Mononuclear cell (primary cell): ENCODE measurements around the gene LBX2. TPM values are rescaled to one million over a fixed set of nuclear protein-coding genes. Genes with fewer than 3 reads are reported as not detected.

Experiments
- H3K27me3 ChIP-seq: 2 replicates; pipeline ENCODE4 v1.6.0; 2011; ENCODE audit warnings: low read length, control low read depth; ENCODE audit not compliant: insufficient read depth
- H3K4me1 ChIP-seq: 2 replicates; pipeline ENCODE4 v1.5.1; 2011; ENCODE audit warnings: mild to moderate bottlenecking, low read length, control low read depth; ENCODE audit not compliant: insufficient read depth
- H3K4me3 ChIP-seq: 2 replicates; pipeline ENCODE4 v1.5.1; 2011; ENCODE audit warnings: mild to moderate bottlenecking, low read length, moderate library complexity
- H3K9me3 ChIP-seq: 2 replicates; pipeline ENCODE4 v1.5.1; 2011; ENCODE audit warnings: low read depth, mild to moderate bottlenecking, control low read depth, low read length
- total RNA-seq: library from RNA; depleted of rRNA; stranded (reverse); fragments of >200 nt; gene quantifications from one replicate; pipeline ENCODE4 v1.2.3, GENCODE V29; 2012

The LBX2 gene
- total RNA-seq, 1 donor, result 0.21 TPM

DNA sequence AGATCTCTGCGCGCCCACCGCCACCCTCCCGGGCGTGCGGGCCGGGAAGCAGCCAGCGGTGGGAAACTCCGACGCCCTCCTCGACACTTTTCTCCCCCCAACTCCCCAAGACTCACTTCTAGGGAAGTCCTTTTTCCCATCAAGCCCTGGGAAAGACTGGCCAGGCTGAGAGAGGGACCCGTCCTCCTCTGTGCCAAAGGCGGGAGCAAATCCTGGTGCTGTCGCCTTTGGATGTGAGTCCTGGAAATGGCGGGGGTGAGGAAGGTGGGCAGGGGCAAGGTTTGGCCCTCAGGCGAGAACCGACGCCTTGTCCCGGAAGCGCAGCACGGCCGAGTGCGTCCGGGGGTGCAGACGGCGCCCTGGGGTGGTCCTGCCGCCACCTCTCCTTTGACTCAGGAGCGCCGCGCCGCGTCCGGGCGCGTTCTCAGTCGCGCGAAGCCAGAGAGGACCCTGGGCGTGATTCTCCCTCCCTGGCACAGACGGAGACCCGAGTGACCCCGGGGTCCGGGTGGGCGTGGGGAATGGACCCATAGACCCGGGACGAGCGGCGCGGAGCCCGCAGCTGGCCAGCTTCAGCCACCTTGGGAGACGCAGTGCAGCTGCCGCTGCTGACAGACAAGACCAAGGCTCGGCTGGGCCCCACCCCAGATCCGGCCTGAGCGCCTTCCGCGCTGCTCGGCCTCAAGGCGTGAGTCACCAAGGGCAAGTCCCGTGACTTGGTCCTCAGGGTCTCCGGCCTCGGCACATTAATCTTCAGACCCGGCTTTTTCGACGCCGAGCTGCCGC lies 3.5 kb upstream of the LBX2 start:
- Histone ChIP-seq H3K4me3 (peak overlapping the region; percentile 45), H3K27me3 (peaks cover 57% of the 10 kb centered on the region), H3K4me1 (peaks cover 77% of the 10 kb centered on the region), H3K9me3 (no peaks in the 10 kb centered on the region)

DNA sequence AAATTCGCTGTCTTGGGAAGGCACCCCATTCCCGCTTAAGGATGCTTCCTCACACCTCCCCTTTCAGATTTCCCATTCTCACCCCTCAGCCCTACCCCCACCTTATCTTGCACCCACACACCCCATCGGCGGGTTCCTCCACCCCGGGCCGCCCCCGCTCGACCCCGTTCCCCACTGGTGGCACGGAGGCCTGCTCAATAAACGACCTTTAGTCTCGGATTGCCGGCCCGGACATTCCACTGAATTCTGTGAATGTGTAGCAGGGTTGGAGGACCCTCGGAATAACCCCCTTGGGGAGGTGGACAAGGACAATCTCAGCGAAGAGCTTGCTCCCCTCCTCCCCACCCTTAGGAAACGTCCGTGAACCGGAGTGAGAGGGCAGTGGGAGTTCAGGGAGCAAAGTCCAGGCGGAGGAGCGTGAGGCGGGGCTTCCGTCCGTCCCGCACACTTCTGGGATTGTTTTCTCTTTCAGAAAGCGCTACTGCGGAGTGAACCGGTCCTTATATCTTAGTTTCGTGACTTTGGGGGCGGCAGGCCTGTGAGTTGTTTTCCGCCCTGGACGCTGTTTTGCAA lies 2.8 kb upstream of the LBX2 start:
- Histone ChIP-seq H3K9me3 (no peaks in the 10 kb centered on the region), H3K4me1 (peaks cover 82% of the 10 kb centered on the region), H3K4me3 (peak overlapping the region; percentile 45), H3K27me3 (peaks cover 64% of the 10 kb centered on the region)

DNA sequence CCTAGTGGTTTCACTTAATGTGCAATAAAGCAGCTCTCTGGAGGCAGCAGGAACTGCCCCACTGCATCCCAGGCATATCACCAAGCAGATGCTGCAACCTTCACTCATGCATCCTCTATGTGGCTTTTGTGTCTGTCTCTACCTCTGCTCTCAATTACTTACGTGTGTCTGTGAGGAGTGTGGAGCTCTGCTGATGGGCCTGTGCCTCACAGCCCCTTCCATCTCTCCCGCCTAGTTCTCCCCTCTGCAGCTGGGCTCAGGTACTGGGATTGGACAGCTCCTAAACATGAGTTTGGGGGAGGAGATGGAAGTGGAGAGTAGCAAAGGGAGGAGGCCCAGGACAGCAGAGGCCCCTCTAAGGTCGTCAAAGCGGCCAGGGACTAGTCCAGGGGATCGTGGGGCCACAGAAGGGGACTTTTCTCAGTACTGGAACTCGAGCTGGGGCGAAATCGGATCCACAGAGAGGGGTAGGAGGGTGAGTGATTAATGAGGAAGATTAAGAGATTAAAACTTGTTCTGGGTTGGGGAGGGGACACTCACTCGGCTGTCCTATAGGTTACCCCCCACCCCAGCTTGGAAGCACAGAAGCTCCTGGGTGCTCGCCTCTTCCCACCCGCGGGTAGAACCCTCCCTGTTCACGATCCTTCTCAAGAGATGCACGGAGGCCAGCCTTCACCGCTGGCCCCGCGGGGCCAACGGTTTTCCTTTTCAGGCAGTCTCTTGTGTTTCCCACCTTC lies 2.1 kb upstream of the LBX2 start:
- Histone ChIP-seq H3K4me3 (no peak overlapping the region), H3K4me1 (peaks cover 76% of the 10 kb centered on the region), H3K9me3 (no peaks in the 10 kb centered on the region), H3K27me3 (peaks cover 68% of the 10 kb centered on the region)

GRCh38 chr2:74500578-74500946 lies 1.2 kb upstream of the LBX2 start:
- Histone ChIP-seq H3K4me3 (no peak overlapping the region), H3K27me3 (peaks cover 68% of the 10 kb centered on the region), H3K9me3 (no peaks in the 10 kb centered on the region), H3K4me1 (peaks cover 67% of the 10 kb centered on the region)

DNA sequence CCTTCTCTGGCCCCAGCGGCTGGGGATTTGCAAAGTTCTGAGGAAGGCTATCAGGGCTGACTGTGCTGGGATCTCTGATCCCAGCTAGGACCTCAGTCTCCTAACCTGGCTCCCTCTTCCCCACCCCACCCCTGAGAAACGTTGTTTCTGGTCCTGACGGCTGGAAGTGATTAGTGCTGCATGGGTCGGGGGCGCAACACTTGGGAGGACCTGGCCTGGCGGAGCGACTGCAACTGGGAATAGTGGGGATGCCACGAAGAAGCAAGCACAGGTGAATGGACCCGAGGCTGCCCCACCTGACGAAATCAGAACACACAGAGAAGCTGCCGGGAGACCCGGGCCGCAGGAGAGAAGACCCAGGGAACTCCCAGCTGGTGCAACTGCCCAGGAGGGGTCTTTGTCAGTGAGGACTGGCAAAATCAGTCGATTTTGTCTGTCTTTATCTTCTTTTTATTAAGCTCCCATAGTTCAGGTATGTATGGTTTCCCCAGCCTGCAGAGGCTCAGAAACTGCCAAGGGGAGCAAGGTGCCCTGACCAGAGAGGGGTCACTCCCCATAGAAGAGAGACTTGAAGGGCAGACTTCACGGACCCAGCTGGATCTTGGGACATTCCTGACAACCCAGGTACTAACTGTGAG lies 656 bp upstream of the LBX2 start:
- peaks cover 68% of the 10 kb centered on the region for H3K27me3 ChIP-seq
- no peaks in the 10 kb centered on the region for H3K9me3 ChIP-seq
- H3K4me3 ChIP-seq, result no peak overlapping the region
- H3K4me1 ChIP-seq, result peaks cover 62% of the 10 kb centered on the region

- peak overlapping the region; percentile 36 for H3K4me3 ChIP-seq
- H3K9me3 ChIP-seq, result no peaks in the 10 kb centered on the region
- H3K27me3 ChIP-seq, result peaks cover 68% of the 10 kb centered on the region
- H3K4me1 ChIP-seq, result peaks cover 48% of the 10 kb centered on the region
Observed at GRCh38 chr2:74498500-74499266, 720 bp downstream of the LBX2 start.

- Histone ChIP-seq H3K9me3 (no peaks in the 10 kb centered on the region), H3K27me3 (peaks cover 60% of the 10 kb centered on the region), H3K4me3 (peak overlapping the region; percentile 36), H3K4me1 (peaks cover 41% of the 10 kb centered on the region)
Observed at GRCh38 chr2:74497777-74498499, 1.5 kb downstream of the LBX2 start.

GRCh38 chr2:74496997-74497776 lies 2.2 kb downstream of the LBX2 start:
- Histone ChIP-seq H3K4me3 (no peak overlapping the region), H3K27me3 (peaks cover 53% of the 10 kb centered on the region)

DNA sequence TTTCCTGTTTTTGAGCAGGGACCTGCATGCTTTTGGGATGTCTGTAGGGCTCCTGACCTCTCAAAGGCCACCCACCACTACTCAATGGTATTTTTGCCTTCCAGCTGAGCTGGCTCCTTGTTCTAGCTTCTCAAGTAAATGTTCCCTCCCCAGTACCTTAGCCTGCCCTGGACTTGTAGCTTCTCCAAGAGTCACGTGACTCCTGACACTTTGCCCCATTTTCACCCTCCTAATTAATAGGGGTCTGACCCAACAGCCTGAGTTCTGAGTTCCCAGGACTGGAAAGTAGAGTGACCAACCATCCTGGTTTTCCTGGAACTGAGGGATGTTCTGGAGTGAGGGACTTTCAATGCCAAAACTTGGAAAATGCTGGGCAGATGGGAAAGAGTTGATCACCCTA lies 4.0 kb downstream of the LBX2 start:
- peaks cover 36% of the 10 kb centered on the region for H3K27me3 ChIP-seq
- peaks cover 28% of the 10 kb centered on the region for H3K4me1 ChIP-seq
- no peaks in the 10 kb centered on the region for H3K9me3 ChIP-seq
- H3K4me3 ChIP-seq, result no peak overlapping the region

More at GRCh38 chr2:74496997-74497776, 2.2 kb downstream of the LBX2 start:
- H3K9me3 ChIP-seq, result no peaks in the 10 kb centered on the region
- H3K4me1 ChIP-seq, result peaks cover 33% of the 10 kb centered on the region

GRCh38 chr2:74493546-74493945 lies 5.9 kb downstream of the LBX2 start:
- peaks cover 14% of the 10 kb centered on the region for H3K4me1 ChIP-seq
- no peaks in the 10 kb centered on the region for H3K9me3 ChIP-seq
- no peak overlapping the region for H3K4me3 ChIP-seq
- peaks cover 17% of the 10 kb centered on the region for H3K27me3 ChIP-seq

DNA sequence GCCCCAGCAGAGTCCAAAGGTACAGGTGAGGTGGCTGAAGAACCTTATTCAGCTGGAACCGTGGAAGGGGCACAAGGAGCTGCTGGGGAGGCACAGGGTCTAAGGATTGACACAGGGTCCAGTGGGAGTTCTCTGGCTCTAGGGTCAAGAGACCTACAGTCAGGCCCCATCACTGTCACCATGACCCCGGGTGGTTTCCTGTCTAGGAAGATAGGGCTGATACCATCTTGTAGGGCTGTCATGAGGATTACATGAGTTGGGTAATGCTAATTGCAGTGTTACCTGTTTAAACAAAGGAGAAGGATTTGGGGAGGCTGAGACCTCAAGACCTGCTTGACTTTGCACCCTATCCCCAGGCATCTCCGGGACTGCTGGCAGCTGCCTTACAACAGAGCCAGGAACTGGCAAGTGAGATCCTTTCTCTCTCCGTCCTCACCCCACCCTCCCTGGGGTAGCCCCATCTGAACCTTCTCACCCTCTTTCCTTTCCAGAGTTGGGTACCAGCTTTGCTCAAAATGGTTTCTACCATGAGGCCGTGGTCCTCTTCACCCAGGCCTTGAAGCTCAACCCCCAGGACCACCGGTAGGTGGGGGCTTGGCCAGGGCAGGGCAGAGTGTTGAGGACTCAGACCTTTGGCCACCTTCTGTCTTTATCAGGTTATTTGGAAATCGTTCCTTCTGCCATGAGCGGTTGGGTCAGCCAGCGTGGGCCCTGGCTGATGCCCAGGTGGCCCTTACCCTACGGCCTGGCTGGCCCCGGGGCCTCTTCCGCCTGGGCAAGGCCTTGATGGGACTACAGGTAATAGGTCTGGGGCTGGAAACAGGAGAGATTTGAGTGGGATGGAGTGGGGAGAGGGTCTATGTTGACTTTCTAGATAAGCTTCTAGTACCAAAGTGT lies 7.5 kb downstream of the LBX2 start:
- Histone ChIP-seq H3K9me3 (no peaks in the 10 kb centered on the region), H3K27me3 (peaks cover under 1% of the 10 kb centered on the region), H3K4me1 (no peaks in the 10 kb centered on the region), H3K4me3 (no peak overlapping the region)

DNA sequence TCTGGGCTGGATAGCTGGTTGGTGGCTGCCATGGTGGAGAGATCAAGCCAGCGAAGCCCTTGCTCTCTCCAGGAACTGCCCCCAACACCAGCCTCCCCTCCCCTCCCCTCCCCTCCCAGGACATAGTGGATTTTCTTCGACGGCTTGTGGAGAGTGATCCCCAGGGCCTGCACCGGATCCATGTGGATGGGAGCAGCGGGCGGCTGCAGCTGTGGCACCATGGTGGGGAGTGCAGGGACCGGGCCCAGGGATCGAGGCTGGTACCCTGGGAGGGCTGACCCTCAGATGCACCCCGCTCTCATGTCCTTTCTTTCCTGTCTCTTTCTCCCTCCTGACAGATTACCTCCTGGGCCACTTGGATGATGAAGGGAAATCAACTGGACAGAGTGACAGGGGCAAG lies 9.5 kb downstream of the LBX2 start:
- Histone ChIP-seq H3K4me1 (no peaks in the 10 kb centered on the region), H3K4me3 (no peak overlapping the region), H3K9me3 (no peaks in the 10 kb centered on the region), H3K27me3 (no peaks in the 10 kb centered on the region)
